ENCODE data around the gene PRDX1. TPM values are rescaled to one million over a fixed set of nuclear protein-coding genes. Genes with fewer than 3 reads are reported as not detected.
A peak's percentile ranks its signal among the peaks of the same experiment; 100 is the strongest.
"Not testable (repeated sequence)": the region's sequence is repeated elsewhere in the genome, so short reads cannot be mapped to it uniquely, and the experiment has no call there.

PRDX1 gene
- total RNA-seq, 1 experiment from 2014 or later = 1,108 TPM

GRCh38 chr1:45491487-45492260 is 30.0 kb downstream of the PRDX1 start:
- Histone ChIP-seq H3K27me3 (replicated peaks; ENCODE audit: insufficient read depth, low read depth, low read length, poor library complexity) (peaks cover 16% of the 10 kb centered on the region), H3K4me3 (ENCODE audit: low read depth, low read length, poor library complexity, severe bottlenecking) (peak overlapping the region; percentile 56), H3K4me1 (ENCODE audit: insufficient read depth, low read length, poor library complexity, severe bottlenecking) (peaks cover 3% of the 10 kb centered on the region), H3K27ac (ENCODE audit: low read depth, low read length, poor library complexity, severe bottlenecking) (no peak overlapping the region), H3K9me3 (ENCODE audit: low read depth, low read length, poor library complexity, severe bottlenecking) (no peaks in the 10 kb centered on the region), H3K36me3 (ENCODE audit: insufficient read depth, low read length, poor library complexity, severe bottlenecking) (no peaks in the 10 kb centered on the region)
- no TSS peak for BruUV-seq (replicated peaks)
- POLR2A ChIA-PET (ENCODE audit: low non-redundant PET) = interaction anchor here (1.0 kb wide), 1 partner anchor 30 kb away, joined by 5 read pairs; the partner anchor contains the start of gene PRDX1
- TF ChIP-seq EZH2 (IDR thresholded peaks at IDR 0.05; ENCODE audit: borderline replicate concordance, low read depth, low read length, poor library complexity, severe bottlenecking) = no peak
- TF ChIP-seq CTCF (conservative IDR thresholded peaks at IDR 0.05; ENCODE audit: low read depth, low read length) = no peak
- CTCF ChIA-PET = interaction anchor here (0.7 to 2.1 kb wide), 5 partner anchors 131 to 477 kb away, joined by 3 to 8 read pairs (median 4); no protein-coding TSS in a partner anchor
- intact Hi-C loops (cut with micrococcal nuclease; ENCODE audit: unreplicated experiment) = loop anchor here (1.0 to 5.0 kb wide), 3 partner anchors 9 to 189 kb away; partner anchors contain the start of genes CCDC163, MMACHC, MUTYH and TOE1
- DNase-seq (ENCODE audit: low spot score) = no peak

GRCh38 chr1:45490626-45491486 is 30.8 kb downstream of the PRDX1 start, which contains the start of gene TESK2:
TSS of gene TESK2 (minus strand) at chr1:45491163. CDS start at chr1:45457785, 33,378 bp downstream.
- ChIA-PET POLR2A (ENCODE audit: low non-redundant PET) (interaction anchor here (1.0 kb wide), 1 partner anchor 31 kb away, joined by 5 read pairs; the partner anchor contains the start of gene PRDX1), CTCF (interaction anchor here (0.6 to 1.0 kb wide), 3 partner anchors 131 to 753 kb away, joined by 3 to 6 read pairs (median 4); no protein-coding TSS in a partner anchor)
- Histone ChIP-seq H3K4me3 (ENCODE audit: low read depth, low read length, poor library complexity, severe bottlenecking) (peak within 1 kb of the TSS; percentile 56), H3K9me3 (ENCODE audit: low read depth, low read length, poor library complexity, severe bottlenecking) (no peaks in the 10 kb centered on the region), H3K27ac (ENCODE audit: low read depth, low read length, poor library complexity, severe bottlenecking) (no peak within 1 kb of the TSS), H3K27me3 (replicated peaks; ENCODE audit: insufficient read depth, low read depth, low read length, poor library complexity) (peaks cover 16% of the 10 kb centered on the region), H3K36me3 (ENCODE audit: insufficient read depth, low read length, poor library complexity, severe bottlenecking) (no peaks in the 10 kb centered on the region), H3K4me1 (ENCODE audit: insufficient read depth, low read length, poor library complexity, severe bottlenecking) (peaks cover 3% of the 10 kb centered on the region)
- TF ChIP-seq EZH2 (IDR thresholded peaks at IDR 0.05; ENCODE audit: borderline replicate concordance, low read depth, low read length, poor library complexity, severe bottlenecking) (no peak), CTCF (conservative IDR thresholded peaks at IDR 0.05; ENCODE audit: low read depth, low read length) (no peak)
- peak; percentile 99 for DNase-seq (ENCODE audit: low spot score)
- intact Hi-C loops (cut with micrococcal nuclease; ENCODE audit: unreplicated experiment) = loop anchor here (1.0 to 5.0 kb wide), 3 partner anchors 9 to 189 kb away; partner anchors contain the start of genes CCDC163, MMACHC, MUTYH and TOE1
- BruUV-seq (replicated peaks) = no TSS peak

- no TSS peak for BruUV-seq (replicated peaks)
- Histone ChIP-seq H3K9me3 (ENCODE audit: low read depth, low read length, poor library complexity, severe bottlenecking) (no peaks in the 10 kb centered on the region), H3K27me3 (replicated peaks; ENCODE audit: insufficient read depth, low read depth, low read length, poor library complexity) (peaks cover 16% of the 10 kb centered on the region), H3K4me3 (ENCODE audit: low read depth, low read length, poor library complexity, severe bottlenecking) (peak overlapping the region; percentile 56), H3K36me3 (ENCODE audit: insufficient read depth, low read length, poor library complexity, severe bottlenecking) (no peaks in the 10 kb centered on the region), H3K4me1 (ENCODE audit: insufficient read depth, low read length, poor library complexity, severe bottlenecking) (peaks cover 3% of the 10 kb centered on the region), H3K27ac (ENCODE audit: low read depth, low read length, poor library complexity, severe bottlenecking) (no peak overlapping the region)
- peak; percentile 21 for DNase-seq (ENCODE audit: low spot score)
- POLR2A ChIA-PET (ENCODE audit: low non-redundant PET) = interaction anchor here (0.7 kb wide), 1 partner anchor 331 kb away, joined by 3 read pairs; no protein-coding TSS in a partner anchor
- CTCF ChIA-PET = interaction anchor here (0.6 kb wide), 1 partner anchor 754 kb away, joined by 6 read pairs; no protein-coding TSS in a partner anchor
- intact Hi-C loops (cut with micrococcal nuclease; ENCODE audit: unreplicated experiment) = loop anchor here (5.0 kb wide), 2 partner anchors 148 to 188 kb away; partner anchors contain the start of genes MUTYH and TOE1
- no peak for TF ChIP-seq EZH2 (IDR thresholded peaks at IDR 0.05; ENCODE audit: borderline replicate concordance, low read depth, low read length, poor library complexity, severe bottlenecking)
- TF ChIP-seq CTCF (conservative IDR thresholded peaks at IDR 0.05; ENCODE audit: low read depth, low read length) = no peak
Measured at GRCh38 chr1:45490121-45490625, 31.5 kb downstream of the PRDX1 start.

- DNase-seq (ENCODE audit: low spot score); H3K9me3 ChIP-seq (ENCODE audit: low read depth, low read length, poor library complexity, severe bottlenecking); intact Hi-C loops (cut with micrococcal nuclease; ENCODE audit: unreplicated experiment); BruUV-seq (replicated peaks); H3K36me3 ChIP-seq (ENCODE audit: insufficient read depth, low read length, poor library complexity, severe bottlenecking); CTCF ChIA-PET; H3K27ac ChIP-seq (ENCODE audit: low read depth, low read length, poor library complexity, severe bottlenecking); H3K4me3 ChIP-seq (ENCODE audit: low read depth, low read length, poor library complexity, severe bottlenecking); H3K4me1 ChIP-seq (ENCODE audit: insufficient read depth, low read length, poor library complexity, severe bottlenecking): not testable (repeated sequence)
- POLR2A ChIA-PET (ENCODE audit: low non-redundant PET) = interaction anchor here (0.7 kb wide), 1 partner anchor 332 kb away, joined by 3 read pairs; no protein-coding TSS in a partner anchor
- H3K27me3 ChIP-seq (replicated peaks; ENCODE audit: insufficient read depth, low read depth, low read length, poor library complexity) = peaks cover 16% of the 10 kb centered on the region
Measured at GRCh38 chr1:45489379-45489778, 32.3 kb downstream of the PRDX1 start.

Data from A673 (cell line).